SK-N-SH (cell line): Measurements from ENCODE around the gene TCOF1. TPM values are rescaled to one million over a fixed set of nuclear protein-coding genes. Genes with fewer than 3 reads are reported as not detected.

Experiments used
- CTCF ChIA-PET: fragments of 300-600, 350-600 bp; formaldehyde crosslinking; extraction: SDS; loops from one replicate; lab custom pipeline; 2021; lab: Yijun Ruan, JAX
- POLR2A ChIA-PET: fragments of 350-600 bp; sonication (Branson Sonifier 250); formaldehyde crosslinking; extraction: SDS; loops from one replicate; lab custom pipeline; 2020; ENCODE audit warnings: antibody characterized with exemption, inconsistent platforms; lab: Yijun Ruan, JAX
- DNase-seq: peaks from one replicate; pipeline ENCODE4 v3.0.0; 2012
- H2AFZ ChIP-seq: fragments of 200-600 bp; sonication (generic); 2 replicates; pipeline ENCODE4 v1.8.1; 2016; ENCODE audit warnings: antibody characterized with exemption, mild to moderate bottlenecking, low read depth
- H3F3A ChIP-seq: fragments of 200-600 bp; sonication (generic); replicated peaks from 2 replicates; pipeline ENCODE3; 2016; ENCODE audit warnings: antibody characterized with exemption, mild to moderate bottlenecking; ENCODE audit not compliant: insufficient read depth
- H3K27ac ChIP-seq, 2 experiments: fragments of 200-500 bp in 1 of 2; fragments of 200-600 bp in 1 of 2; sonication (Bioruptor generic) in 1 of 2; sonication (generic), shearing (Covaris generic) in 1 of 2; 2 replicates each; pipeline versions ENCODE4 v1.5.1 to v1.6.1; 2014 to 2016; ENCODE audit warnings: low read depth in 2 of 2, inconsistent platforms in 1 of 2, low read length in 1 of 2, mild to moderate bottlenecking in 1 of 2, mixed read lengths in 1 of 2
- H3K27me3 ChIP-seq: fragments of 200-600 bp; sonication (generic), shearing (Covaris generic); 2 replicates; pipeline ENCODE4 v1.6.1; 2016; ENCODE audit warnings: mixed run types; ENCODE audit not compliant: insufficient read depth
- H3K36me3 ChIP-seq, 2 experiments: fragments of 200-500 bp in 1 of 2; fragments of 200-600 bp in 1 of 2; sonication (Bioruptor generic) in 1 of 2; sonication (generic) in 1 of 2; replicated peaks in 1 of 2; 2 replicates each; pipeline versions ENCODE3 to v1.5.1; 2014 to 2016; ENCODE audit warnings: low read length in 1 of 2, mild to moderate bottlenecking in 1 of 2; ENCODE audit not compliant: insufficient read depth in 2 of 2, control insufficient read depth in 1 of 2
- H3K4me1 ChIP-seq, 2 experiments: fragments of 200-500 bp in 1 of 2; fragments of 200-600 bp in 1 of 2; sonication (Bioruptor generic) in 1 of 2; sonication (generic), shearing (Covaris generic) in 1 of 2; 2 replicates each; pipeline versions ENCODE4 v1.5.1 to v1.6.1; 2014 to 2016; ENCODE audit warnings: low read depth in 1 of 2, low read length in 1 of 2, mixed run types in 1 of 2; ENCODE audit not compliant: insufficient read depth in 2 of 2, control insufficient read depth in 1 of 2
- H3K4me2 ChIP-seq: fragments of 200-600 bp; sonication (generic), shearing (Covaris generic); 2 replicates; pipeline ENCODE4 v1.6.1; 2017; ENCODE audit warnings: mixed run types
- H3K4me3 ChIP-seq, 2 experiments: fragments of 200-500 bp in 1 of 2; fragments of 200-600 bp in 1 of 2; sonication (Bioruptor generic) in 1 of 2; sonication (generic), shearing (Covaris generic) in 1 of 2; 2 replicates each; pipeline versions ENCODE4 v1.5.1 to v1.8.1; 2014 to 2016; ENCODE audit warnings: low read depth in 2 of 2, inconsistent platforms in 1 of 2, low read length in 1 of 2, mild to moderate bottlenecking in 1 of 2, mixed read lengths in 1 of 2, moderate library complexity in 1 of 2
- H3K79me2 ChIP-seq: fragments of 200-600 bp; sonication (generic); 2 replicates; pipeline ENCODE4 v1.8.1; 2017; ENCODE audit warnings: mild to moderate bottlenecking; ENCODE audit not compliant: insufficient read depth
- H3K9ac ChIP-seq: fragments of 200-600 bp; sonication (generic); 2 replicates; pipeline ENCODE4 v1.6.1; 2017; ENCODE audit warnings: mixed run types
- H3K9me2 ChIP-seq: fragments of 200-600 bp; sonication (generic); 2 replicates; pipeline ENCODE4 v1.6.1; 2017; ENCODE audit warnings: mixed run types
- H3K9me3 ChIP-seq: fragments of 200-600 bp; sonication (generic); 2 replicates; pipeline ENCODE4 v1.6.1; 2017; ENCODE audit warnings: mixed run types, mild to moderate bottlenecking, moderate library complexity
- H4K20me1 ChIP-seq: fragments of 200-600 bp; sonication (generic); 2 replicates; pipeline ENCODE4 v1.6.1; 2017; ENCODE audit warnings: mild to moderate bottlenecking, mixed run types; ENCODE audit not compliant: insufficient read depth
- EP300 ChIP-seq, 2 experiments: IDR thresholded peaks; 2 replicates each; pipeline versions ENCODE4 v1.4.0 to v1.6.1; 2012; ENCODE audit warnings: borderline replicate concordance in 1 of 2, low read depth in 1 of 2, low read length in 1 of 2
- FOSL2 ChIP-seq: IDR thresholded peaks from 2 replicates; pipeline ENCODE4 v1.4.0; 2012; ENCODE audit warnings: low read depth, mild to moderate bottlenecking, moderate library complexity, borderline replicate concordance
- FOXJ3 ChIP-seq: sonication (generic); formaldehyde crosslinking; IDR thresholded peaks from 2 replicates; pipeline ENCODE4 v1.5.1; 2020; ENCODE audit warnings: mild to moderate bottlenecking, missing genetic modification reagents
- GABPA ChIP-seq: IDR thresholded peaks from 2 replicates; pipeline ENCODE4 v1.4.0; 2012; ENCODE audit warnings: low read depth, mild to moderate bottlenecking
- GATA2 ChIP-seq: sonication (generic); formaldehyde crosslinking; IDR thresholded peaks from 2 replicates; pipeline ENCODE4 v1.5.0; 2020; ENCODE audit warnings: mild to moderate bottlenecking, missing genetic modification reagents
- MEF2A ChIP-seq: IDR thresholded peaks from 2 replicates; pipeline ENCODE4 v1.4.0; 2012; ENCODE audit warnings: low read depth, borderline replicate concordance
- POLR2AphosphoS5 ChIP-seq: IDR thresholded peaks from 2 replicates; pipeline ENCODE4 v1.6.1; 2012; ENCODE audit warnings: low read depth, low read length
- REST ChIP-seq: IDR thresholded peaks from 2 replicates; pipeline ENCODE4 v1.6.1; 2012; ENCODE audit warnings: mild to moderate bottlenecking, low read depth, low read length, moderate library complexity
- RFX5 ChIP-seq: IDR thresholded peaks from 2 replicates; pipeline ENCODE4 v1.6.1; 2012; ENCODE audit warnings: mild to moderate bottlenecking, improper control_type of control experiment, low read length
- USF2 ChIP-seq: fragments of 150-350 bp; IDR thresholded peaks from 2 replicates; pipeline ENCODE4 v1.6.1; 2017; ENCODE audit warnings: antibody characterized with exemption, low read length, low read depth, borderline replicate concordance
- ZBTB33 ChIP-seq: IDR thresholded peaks from 2 replicates; pipeline ENCODE4 v1.4.0; 2012; ENCODE audit warnings: low read depth, borderline replicate concordance
- WGBS: methylation state at CpG from one replicate; pipeline ENCODE4 v1.1.6; 2017; ENCODE audit warnings: low lambda C conversion rate; 5-methylcytosine and 5-hydroxymethylcytosine counted together
- polyA plus RNA-seq, 3 experiments: library from polyadenylated mRNA; depleted of rRNA; stranded (reverse); fragments of >200 nt; gene quantifications; 2 replicates each; pipeline ENCODE4 v1.2.3, GENCODE V29; 2012

TCOF1 gene
- polyA plus RNA-seq, 1 of the 3 experiments (the other 2 are of a cell fraction): 33.0 TPM

GRCh38 chr5:150355791-150356190 is 1.7 kb upstream of the TCOF1 start:
- peaks cover 5% of the 10 kb centered on the region; the same call in 1 of the 2 replicates for H4K20me1 ChIP-seq
- H3K4me1 ChIP-seq: peaks cover 3 to 22% of the 10 kb centered on the region in 2 experiments; a peak in 2 of 4 replicates
- TF ChIP-seq REST (no peak), GATA2 (CRISPR knock-in tag) (no peak), GABPA (no peak), FOSL2 (no peak), FOXJ3 (no peak), MEF2A (no peak), POLR2AphosphoS5 (no peak), RFX5 (no peak), USF2 (no peak)
- TF ChIP-seq, all 33 proteins: peak for 0
- H3K9me2 ChIP-seq: no peaks in the 10 kb centered on the region
- peaks cover 0 to 9% of the 10 kb centered on the region in 2 experiments for H3K36me3 ChIP-seq
- no peaks in the 10 kb centered on the region for H3F3A ChIP-seq
- 98% methylated on average over 2 of the region's 2 CpGs for WGBS
- no peak overlapping the region for H3K4me2 ChIP-seq
- H3K9me3 ChIP-seq: no peaks in the 10 kb centered on the region
- H3K4me3 ChIP-seq: no peak overlapping the region
- DNase-seq: no peak
- ChIA-PET POLR2A (no interaction called here), CTCF (interaction anchor here (0.8 to 1.6 kb wide), 3 partner anchors 69 to 84 kb away, joined by 3 read pairs; no protein-coding TSS in a partner anchor)
- H3K79me2 ChIP-seq: peaks cover 33% of the 10 kb centered on the region
- H3K27ac ChIP-seq: no peak overlapping the region
- no peak overlapping the region for H3K9ac ChIP-seq
- no peak overlapping the region for H2AFZ ChIP-seq
- H3K27me3 ChIP-seq: no peaks in the 10 kb centered on the region

- no peaks in the 10 kb centered on the region for H3K27me3 ChIP-seq
- H3K9me2 ChIP-seq: no peaks in the 10 kb centered on the region
- H3K4me2 ChIP-seq: peak overlapping the region; percentile 90
- ChIA-PET CTCF (interaction anchor here (1.4 to 1.6 kb wide), 2 partner anchors 83 to 84 kb away, joined by 3 read pairs; no protein-coding TSS in a partner anchor), POLR2A (interaction anchor here (0.6 to 2.1 kb wide), 2 partner anchors 17 to 417 kb away, joined by 3 to 4 read pairs; no protein-coding TSS in a partner anchor)
- DNase-seq: no peak
- peaks cover 42% of the 10 kb centered on the region for H3K79me2 ChIP-seq
- H3K36me3 ChIP-seq: peaks cover 4 to 17% of the 10 kb centered on the region in 2 experiments
- H3K4me3 ChIP-seq: peak overlapping the region; percentile 36 to 90; a peak in 3 of 4 replicates
- H3K4me1 ChIP-seq: peaks cover 3 to 19% of the 10 kb centered on the region in 2 experiments; a peak in 1 of 4 replicates
- no peaks in the 10 kb centered on the region for H3K9me3 ChIP-seq
- 57% methylated on average over 10 of the region's 10 CpGs for WGBS
- peaks cover 5% of the 10 kb centered on the region; the same call in 1 of the 2 replicates for H4K20me1 ChIP-seq
- H3K9ac ChIP-seq: peak overlapping the region; percentile 81; the same call in 1 of the 2 replicates
- peak overlapping the region; percentile 96 for H2AFZ ChIP-seq
- TF ChIP-seq EP300 (IDR thresholded peaks at IDR 0.05; ENCODE audit: borderline replicate concordance in 1 of 2, low read depth in 1 of 2, low read length in 1 of 2) (no peak), POLR2AphosphoS5 (no peak), ZBTB33 (no peak), FOSL2 (no peak)
- H3K27ac ChIP-seq: peak overlapping the region; percentile 51 to 60
- no peaks in the 10 kb centered on the region for H3F3A ChIP-seq
These were observed 762 bp upstream of the TCOF1 start for GRCh38 chr5:150356575-150357294.
